ENCODE measurements around the gene TDP1. TPM values are rescaled to one million over a fixed set of nuclear protein-coding genes. Genes with fewer than 3 reads are reported as not detected.
"Not testable (repeated sequence)": the region's sequence is repeated elsewhere in the genome, so short reads cannot be mapped to it uniquely, and the experiment has no call there.

Gene TDP1
- total RNA-seq, 1 donor from 2014 or later, result 18.9 TPM

GRCh38 chr14:89990218-89990617 is 34.5 kb downstream of the TDP1 start:
- no peak for DNase-seq (ENCODE audit: low spot score)

GRCh38 chr14:89990623-89991275 is 35.0 kb downstream of the TDP1 start:
- DNase-seq (ENCODE audit: low spot score), result no peak

GRCh38 chr14:89992273-89992672 is 36.5 kb downstream of the TDP1 start:
- no peak for DNase-seq (ENCODE audit: low spot score)

GRCh38 chr14:89996963-89997362 is 41.2 kb downstream of the TDP1 start:
- DNase-seq (ENCODE audit: low spot score), result no peak

- no peak for DNase-seq (ENCODE audit: low spot score)
Measured at GRCh38 chr14:90000935-90001334, 45.2 kb downstream of the TDP1 start.

- DNase-seq (ENCODE audit: low spot score), result no peak
Measured at GRCh38 chr14:90003526-90004307, 48.0 kb downstream of the TDP1 start.

- no peak for DNase-seq (ENCODE audit: low spot score)
Measured at GRCh38 chr14:90005441-90005840, 49.7 kb downstream of the TDP1 start.

- no peak for DNase-seq (ENCODE audit: low spot score)
Measured at GRCh38 chr14:90005939-90006530, 50.3 kb downstream of the TDP1 start.

GRCh38 chr14:90017371-90017770 is 61.6 kb downstream of the TDP1 start:
- DNase-seq (ENCODE audit: low spot score), result no peak

- DNase-seq (ENCODE audit: low spot score), result no peak
Measured at GRCh38 chr14:90019824-90020523, 64.2 kb downstream of the TDP1 start.

- no peak for DNase-seq (ENCODE audit: low spot score)
Measured at GRCh38 chr14:90023176-90023896, 67.6 kb downstream of the TDP1 start.

GRCh38 chr14:90024910-90025309 is 69.2 kb downstream of the TDP1 start:
- DNase-seq (ENCODE audit: low spot score), result no peak

- DNase-seq (ENCODE audit: low spot score), result not testable (repeated sequence)
Measured at GRCh38 chr14:90026608-90027007, 70.9 kb downstream of the TDP1 start.

- no peak for DNase-seq (ENCODE audit: low spot score)
Measured at GRCh38 chr14:90027842-90028241, 72.1 kb downstream of the TDP1 start.

- DNase-seq (ENCODE audit: low spot score), result no peak
Measured at GRCh38 chr14:90034156-90034555, 78.4 kb downstream of the TDP1 start.

- no peak for DNase-seq (ENCODE audit: low spot score)
Measured at GRCh38 chr14:90034835-90035525, 79.3 kb downstream of the TDP1 start.

GRCh38 chr14:90039253-90040010 is 83.7 kb downstream of the TDP1 start:
- DNase-seq (ENCODE audit: low spot score), result no peak

- no peak for DNase-seq (ENCODE audit: low spot score)
Measured at GRCh38 chr14:90040411-90040810, 84.7 kb downstream of the TDP1 start.

- DNase-seq (ENCODE audit: low spot score), result no peak
Measured at GRCh38 chr14:90042496-90043252, 86.9 kb downstream of the TDP1 start.

- DNase-seq (ENCODE audit: low spot score), result no peak
Measured at GRCh38 chr14:90045616-90046015, 89.9 kb downstream of the TDP1 start.

Data from ureter (tissue), 1 donor.